H1 (cell line): Measurements from ENCODE around the gene TRAPPC5.

ENCODE experiments used
- CHD1 ChIP-seq: IDR thresholded peaks from 2 replicates; pipeline ENCODE4 v1.6.1; 2012; ENCODE audit warnings: low read depth, low read length, improper control_type of control experiment
- EZH2 ChIP-seq: fragments of 200-600 bp; sonication (generic); IDR thresholded peaks from 2 replicates; pipeline ENCODE4 v1.7.1; 2012; ENCODE audit warnings: low read depth, mild to moderate bottlenecking, moderate library complexity, low read length, inconsistent platforms; ENCODE audit not compliant: severe bottlenecking
- MAFK ChIP-seq: IDR thresholded peaks from 2 replicates; pipeline ENCODE4 v1.6.1; 2012; ENCODE audit warnings: low read depth, mild to moderate bottlenecking, improper control_type of control experiment, low read length
- NANOG ChIP-seq: IDR thresholded peaks from 2 replicates; pipeline ENCODE4 v1.6.1; 2011; ENCODE audit warnings: low read length, low read depth, mild to moderate bottlenecking, inconsistent platforms; ENCODE audit not compliant: insufficient read depth, poor library complexity, severe bottlenecking
- POLR2A ChIP-seq, 2 experiments: IDR thresholded peaks; 1 replicate in 1 of 2; 2 replicates in 1 of 2; pipeline ENCODE4 v1.6.1; 2011; ENCODE audit warnings: low read depth in 2 of 2, low read length in 2 of 2, mild to moderate bottlenecking in 2 of 2; ENCODE audit errors: control extremely low read depth in 1 of 2
- POLR2AphosphoS5 ChIP-seq: IDR thresholded peaks from 2 replicates; pipeline ENCODE4 v1.6.1; 2011; ENCODE audit warnings: low read depth, low read length

DNA sequence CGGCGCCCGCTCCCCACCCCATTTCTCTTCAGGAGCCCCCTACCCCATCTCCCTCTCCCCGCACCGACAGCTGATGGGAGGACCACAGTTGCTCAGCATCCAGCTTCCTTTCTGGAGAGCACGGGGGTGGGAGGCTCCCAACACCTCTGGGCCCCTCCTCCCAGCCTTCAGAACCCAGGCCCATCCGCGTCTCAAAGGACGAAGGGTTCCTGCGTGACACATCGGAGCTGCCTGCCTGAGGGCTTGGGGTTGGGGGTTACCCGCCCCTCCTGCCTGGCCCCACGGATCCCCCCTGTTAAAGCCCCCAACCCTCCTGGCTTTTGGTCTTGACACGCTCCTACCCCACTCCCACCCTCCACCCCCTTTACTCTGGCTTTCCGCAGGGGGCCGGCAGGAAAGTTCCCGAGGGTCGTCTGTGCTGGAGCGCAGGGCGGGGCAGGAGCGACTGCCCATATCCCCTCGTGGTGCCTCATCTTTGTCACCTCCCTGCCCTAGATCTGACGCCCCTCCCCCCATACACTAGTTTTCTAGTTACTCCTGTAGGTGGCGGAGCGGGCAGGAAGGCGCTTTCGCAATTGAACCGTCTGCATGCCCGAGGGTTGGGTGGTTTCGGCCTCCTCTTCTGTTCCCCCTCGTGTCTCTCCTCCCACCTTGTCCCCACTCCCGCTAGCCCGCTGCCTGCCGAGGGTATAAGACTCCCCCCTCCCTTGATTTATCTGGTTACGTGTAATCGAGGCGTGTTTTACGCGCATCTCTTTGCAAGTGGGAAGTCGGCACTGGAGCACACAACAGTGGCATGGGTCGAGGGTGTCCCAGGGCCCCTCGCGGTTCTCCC, 924 bp downstream of the TRAPPC5 start:
- no peak for TF ChIP-seq NANOG
- TF ChIP-seq EZH2: no peak
- no peak for TF ChIP-seq MAFK
- no peak for TF ChIP-seq POLR2A (IDR thresholded peaks at IDR 0.05; ENCODE audit: control extremely low read depth in 1 of 2, low read depth in 2 of 2, low read length in 2 of 2)
- no peak for TF ChIP-seq POLR2AphosphoS5
- no peak for TF ChIP-seq CHD1
